B cell (primary cell): ENCODE data around the gene KRT34.

Experiments used
- CTCF ChIP-seq: fragments of 200-600 bp; IDR thresholded peaks from one replicate; pipeline ENCODE4 v1.8.0; 2022; ENCODE audit warnings: antibody characterized with exemption, mild to moderate bottlenecking
- EZH2 ChIP-seq: IDR thresholded peaks from 2 replicates; pipeline ENCODE4 v1.6.1; 2012; ENCODE audit warnings: borderline replicate concordance, low read depth, mild to moderate bottlenecking, moderate library complexity, low read length; ENCODE audit not compliant: insufficient read depth, poor library complexity, severe bottlenecking

GRCh38 chr17:41424111-41424635 is 42.1 kb upstream of the KRT34 start, which contains the start of gene KRT37:
- TF ChIP-seq CTCF: no peak
- no peak for TF ChIP-seq EZH2
